Measurements from ENCODE around the gene CHD1.
"Not testable (repeated sequence)": the region's sequence is repeated elsewhere in the genome, so short reads cannot be mapped to it uniquely, and the experiment has no call there.

Gene CHD1

DNA sequence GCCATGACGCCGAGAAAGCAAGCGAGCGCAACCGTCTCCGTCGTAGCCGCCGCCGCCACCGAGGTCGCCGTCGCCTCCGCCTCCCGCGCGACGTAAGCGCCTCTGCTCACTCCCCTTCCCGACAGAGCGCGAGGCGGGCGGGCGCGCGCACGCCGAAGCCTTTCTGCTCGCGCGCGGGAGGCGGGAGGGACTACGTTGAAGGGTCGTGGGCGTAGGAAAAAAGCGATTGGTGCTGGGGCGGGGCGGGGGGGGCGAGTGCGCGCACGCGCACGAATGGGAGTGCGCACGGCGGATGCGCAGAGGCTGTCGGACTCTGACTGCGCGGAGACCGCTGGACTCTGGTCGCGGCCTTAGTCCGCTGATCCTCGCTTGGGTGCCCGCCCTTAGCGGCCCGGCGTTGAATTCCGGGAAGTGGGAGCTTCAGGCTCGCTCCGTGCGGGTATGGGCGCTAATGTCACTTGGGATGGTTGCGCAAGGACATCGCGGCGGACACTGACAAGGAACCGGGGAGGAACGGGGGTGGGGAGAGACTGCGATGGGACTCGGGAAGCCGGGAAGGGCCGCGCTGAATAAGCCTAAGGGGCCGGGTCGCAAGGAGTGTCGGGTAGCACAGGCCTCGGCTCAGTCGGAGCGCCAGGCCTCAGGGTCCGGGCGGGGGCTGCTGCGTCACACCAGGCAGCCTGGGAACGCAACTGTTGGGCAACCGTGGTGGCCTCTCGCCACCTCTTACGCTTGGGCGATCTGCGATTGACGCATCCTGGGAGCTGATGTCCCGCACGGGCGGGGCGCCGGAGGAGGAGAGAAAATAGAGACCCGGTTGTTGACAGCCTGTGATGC lies at the start of gene CHD1:
TSS of gene CHD1 (minus strand) at position 135 of the 837 bp plus-strand sequence. CDS start 2,621 bp downstream, outside the sequence.
- no peak for FAIRE-seq

- no peak for FAIRE-seq
These were observed 49.7 kb upstream of the CHD1 start for GRCh38 chr5:98978528-98978927.

DNA sequence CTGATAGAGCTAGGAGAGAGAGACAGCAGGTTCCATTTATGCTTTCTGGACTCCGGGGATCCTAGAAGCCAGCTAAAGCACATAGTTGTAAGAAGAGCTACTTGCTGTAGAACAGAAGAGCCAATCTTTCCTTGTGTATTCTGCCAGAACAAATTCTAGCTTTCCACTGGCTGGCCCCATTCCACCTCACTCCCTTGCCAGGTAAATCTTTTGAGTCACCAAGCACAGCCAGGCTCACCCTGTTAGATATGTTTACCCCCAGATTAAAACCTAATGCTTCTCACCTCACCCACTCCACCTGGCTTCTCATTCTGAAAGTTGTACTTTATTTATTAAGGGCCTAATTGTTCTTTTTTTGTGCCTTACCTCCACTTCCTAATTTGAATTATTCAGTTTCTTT lies 48.9 kb upstream of the CHD1 start:
- no peak for FAIRE-seq

- FAIRE-seq = no peak
These were observed 47.0 kb upstream of the CHD1 start for GRCh38 chr5:98975682-98976407.

- FAIRE-seq = no peak
These were observed 46.4 kb upstream of the CHD1 start for GRCh38 chr5:98975223-98975622.

- no peak for FAIRE-seq
These were observed 40.6 kb upstream of the CHD1 start for GRCh38 chr5:98969400-98969799.

DNA sequence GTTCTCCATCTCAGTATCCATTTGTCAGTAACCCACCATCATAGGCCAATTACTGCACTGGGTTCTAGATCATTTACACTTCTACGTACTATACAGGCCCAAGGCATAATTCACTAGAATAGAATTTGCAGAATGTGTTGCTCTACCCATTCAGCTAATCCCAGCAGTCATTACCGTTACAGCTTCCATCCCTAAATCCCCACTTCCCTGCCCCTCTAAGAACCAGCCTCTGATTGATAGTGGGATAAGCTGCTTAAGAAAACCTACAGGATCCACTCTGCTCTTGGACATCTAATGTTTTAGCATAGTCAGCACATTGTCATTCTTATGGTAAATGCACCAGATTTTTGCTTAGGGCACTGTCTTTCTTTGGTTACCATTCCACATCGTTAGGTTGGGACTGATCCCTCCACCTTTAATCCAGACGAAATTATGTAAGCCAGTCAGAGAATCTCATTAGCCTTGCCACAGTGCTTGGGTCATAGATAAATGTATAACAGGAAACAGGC lies 39.3 kb upstream of the CHD1 start:
- FAIRE-seq = no peak

DNA sequence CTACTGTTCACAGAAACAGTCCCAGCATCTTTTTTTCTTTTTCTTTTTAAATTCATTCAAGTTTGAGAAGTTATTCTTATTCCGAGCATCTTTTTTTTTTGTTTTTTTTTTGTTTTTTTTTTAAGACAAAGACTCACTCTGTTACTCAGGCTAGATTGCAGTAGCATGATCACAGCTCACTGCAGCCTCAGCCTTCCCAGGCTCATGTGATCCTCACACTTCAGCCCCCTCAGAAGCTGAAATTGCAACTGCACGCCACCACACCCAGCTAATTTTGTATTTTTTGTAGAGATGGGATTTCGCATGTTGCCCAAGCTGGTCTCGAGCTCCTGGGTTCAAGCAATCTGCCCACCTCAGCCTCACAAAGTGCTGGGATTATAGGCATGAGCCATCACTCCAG lies 36.4 kb upstream of the CHD1 start:
- FAIRE-seq = no peak

DNA sequence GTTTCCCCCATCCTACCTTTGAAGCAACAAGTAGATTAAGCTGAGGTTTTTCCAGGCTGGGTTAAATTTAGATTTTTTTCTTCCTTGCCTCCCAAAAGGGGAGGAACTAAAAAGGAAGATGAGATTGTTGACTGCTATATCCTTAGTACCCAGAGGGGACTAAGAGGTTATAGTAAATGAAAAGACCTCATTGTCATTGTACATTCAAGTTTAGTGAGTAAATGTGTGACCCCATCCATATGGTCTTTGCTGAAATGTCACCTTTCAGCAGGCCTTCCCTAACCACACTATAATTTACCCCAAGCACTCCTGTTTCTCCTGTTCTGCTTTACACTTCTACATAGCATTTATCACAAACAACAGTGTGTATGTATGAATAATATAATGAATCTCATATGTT lies 35.8 kb upstream of the CHD1 start:
- FAIRE-seq = no peak

GRCh38 chr5:98963019-98963418 lies 34.2 kb upstream of the CHD1 start:
- no peak for FAIRE-seq

DNA sequence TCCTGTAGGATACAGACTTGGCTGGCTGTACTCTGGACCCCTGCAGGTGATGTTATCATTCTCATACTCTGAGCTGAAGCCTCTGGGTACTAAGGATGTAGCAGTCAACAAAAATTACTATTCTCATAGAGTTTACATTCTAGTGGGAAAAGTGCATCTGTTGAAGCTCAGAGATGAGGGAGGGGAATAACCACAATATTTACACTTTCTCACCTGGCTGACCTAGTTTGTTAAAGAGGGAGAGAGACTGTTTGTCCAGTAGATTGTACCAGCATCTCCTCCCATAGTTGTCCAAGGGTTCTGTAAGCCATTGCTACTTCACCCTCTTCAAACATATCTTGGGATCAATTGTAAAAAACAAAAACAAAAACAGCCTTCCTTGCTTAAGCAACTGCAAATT lies 33.8 kb upstream of the CHD1 start:
- no peak for FAIRE-seq

GRCh38 chr5:98961665-98962344 lies 33.0 kb upstream of the CHD1 start:
- no peak for FAIRE-seq

DNA sequence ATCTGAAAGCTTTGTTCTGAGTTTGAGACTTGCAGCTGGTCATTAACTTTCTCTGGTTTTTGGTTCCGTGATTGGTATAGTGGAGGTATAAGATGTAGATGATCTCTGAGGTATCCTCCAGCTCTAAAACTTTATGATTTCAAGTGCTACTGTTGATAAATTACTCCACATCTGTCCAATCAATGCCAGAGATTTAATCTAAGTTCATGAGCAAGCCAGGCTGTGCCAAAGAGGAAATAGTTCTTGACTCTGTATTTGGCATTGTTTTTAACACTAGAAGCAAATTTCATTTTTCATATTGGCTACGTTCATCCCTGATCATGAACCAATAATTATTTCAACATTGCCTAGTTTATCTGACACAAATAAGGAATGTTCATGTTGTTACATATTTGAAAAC lies 28.5 kb upstream of the CHD1 start:
- FAIRE-seq = no peak

DNA sequence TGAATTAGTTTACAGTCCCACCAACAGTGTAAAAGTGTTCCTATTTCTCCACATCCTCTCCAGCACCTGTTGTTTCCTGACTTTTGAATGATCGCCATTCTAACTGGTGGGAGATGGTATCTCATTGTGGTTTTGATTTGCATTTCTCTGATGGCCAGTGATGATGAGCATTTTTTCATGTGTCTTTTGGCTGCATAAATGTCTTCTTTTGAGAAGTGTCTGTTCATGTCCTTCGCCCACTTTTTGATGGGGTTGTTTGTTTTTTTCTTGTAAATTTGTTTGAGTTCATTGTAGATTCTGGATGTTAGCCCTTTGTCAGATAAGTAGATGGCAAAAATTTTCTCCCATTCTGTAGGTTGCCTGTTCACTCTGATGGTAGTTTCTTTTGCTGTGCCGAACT lies 27.1 kb upstream of the CHD1 start:
- FAIRE-seq = not testable (repeated sequence)

GRCh38 chr5:98955471-98955870 lies 26.7 kb upstream of the CHD1 start:
- FAIRE-seq = not testable (repeated sequence)

- no peak for FAIRE-seq
These were observed 25.7 kb upstream of the CHD1 start for GRCh38 chr5:98954392-98955028.

- no peak for FAIRE-seq
These were observed 14.0 kb upstream of the CHD1 start for GRCh38 chr5:98942847-98943246.

GRCh38 chr5:98941131-98941883 lies 12.5 kb upstream of the CHD1 start:
- FAIRE-seq = no peak

DNA sequence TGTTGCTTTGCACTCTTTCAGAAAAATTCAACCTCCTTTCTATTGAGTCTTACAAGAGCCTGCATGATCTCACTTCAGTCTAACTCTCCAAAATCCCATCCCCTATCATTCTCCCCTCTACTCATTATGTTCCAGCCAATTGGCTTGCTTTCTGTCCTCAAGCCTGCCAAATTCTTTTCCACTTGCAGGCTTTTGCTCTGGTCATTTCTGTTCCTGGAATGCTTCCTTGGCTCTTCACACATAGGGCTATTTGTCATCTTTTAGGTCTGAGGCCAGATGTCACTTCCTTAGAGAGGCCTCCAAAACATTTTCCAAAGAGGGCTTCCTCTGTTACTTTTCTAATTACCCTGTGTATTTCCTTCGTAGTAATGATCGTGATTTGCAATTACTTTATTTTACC lies 11.8 kb upstream of the CHD1 start:
- FAIRE-seq = no peak

DNA sequence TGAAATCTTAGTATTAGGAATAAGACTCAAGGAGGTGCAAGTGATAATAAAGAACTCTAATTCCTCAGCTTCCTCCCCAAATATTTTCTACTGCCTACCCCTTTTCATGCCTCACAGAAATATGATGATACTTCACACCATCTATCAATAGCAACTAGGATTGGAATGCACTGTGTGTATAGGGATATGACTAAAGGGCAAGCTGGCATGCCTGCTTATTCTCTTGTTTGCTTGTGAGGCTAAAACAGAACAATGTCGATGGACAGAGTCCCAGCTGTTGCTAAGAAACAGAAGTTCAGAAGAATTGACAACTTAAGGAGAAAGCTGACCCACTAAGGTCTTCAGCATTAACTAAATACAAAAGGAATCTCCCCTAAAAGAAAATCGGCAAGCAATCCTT lies 9.7 kb upstream of the CHD1 start:
- FAIRE-seq = no peak

DNA sequence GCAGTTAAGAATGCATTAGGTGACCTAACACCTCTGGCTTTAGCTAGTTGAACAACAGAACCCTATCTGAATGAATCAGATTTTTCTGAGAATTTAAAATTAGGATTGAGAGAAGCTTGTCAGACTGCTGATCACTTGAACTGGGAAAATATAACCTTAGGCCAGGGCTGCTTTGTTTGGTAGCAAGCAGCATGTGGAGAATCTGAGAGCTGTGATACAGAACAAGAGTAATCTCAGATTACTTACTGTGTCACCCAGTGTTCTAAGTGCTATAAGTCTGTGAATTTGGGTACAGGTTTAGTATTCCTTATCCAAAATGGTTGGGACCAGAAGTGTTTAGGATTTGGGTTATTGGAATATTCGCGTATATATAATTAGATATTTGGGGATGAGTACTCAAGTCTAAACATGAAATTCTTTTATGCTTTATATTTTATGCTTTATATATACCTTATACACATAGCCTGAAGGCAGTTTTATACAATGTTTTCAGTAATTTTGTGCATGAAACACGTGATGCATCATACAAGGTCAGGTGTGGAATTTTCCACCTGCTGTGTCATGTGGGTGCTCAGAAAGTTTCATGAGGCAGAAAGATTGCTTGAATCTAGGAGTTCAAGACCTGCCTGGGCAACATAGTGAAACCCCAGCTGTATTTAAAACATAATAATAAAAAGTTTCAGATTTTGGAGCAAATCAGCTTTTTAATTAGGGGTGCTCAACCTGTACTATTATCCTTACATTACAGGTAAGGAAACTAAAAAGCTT lies 8.3 kb upstream of the CHD1 start:
- no peak for FAIRE-seq
